Measurements from ENCODE around the gene KCNQ5. TPM values are rescaled to one million over a fixed set of nuclear protein-coding genes. Genes with fewer than 3 reads are reported as not detected.
"Not testable (repeated sequence)": the region's sequence is repeated elsewhere in the genome, so short reads cannot be mapped to it uniquely, and the experiment has no call there.

The KCNQ5 gene
- total and polyA plus RNA-seq, 2 donors: 1.0 to 1.7 TPM

DNA sequence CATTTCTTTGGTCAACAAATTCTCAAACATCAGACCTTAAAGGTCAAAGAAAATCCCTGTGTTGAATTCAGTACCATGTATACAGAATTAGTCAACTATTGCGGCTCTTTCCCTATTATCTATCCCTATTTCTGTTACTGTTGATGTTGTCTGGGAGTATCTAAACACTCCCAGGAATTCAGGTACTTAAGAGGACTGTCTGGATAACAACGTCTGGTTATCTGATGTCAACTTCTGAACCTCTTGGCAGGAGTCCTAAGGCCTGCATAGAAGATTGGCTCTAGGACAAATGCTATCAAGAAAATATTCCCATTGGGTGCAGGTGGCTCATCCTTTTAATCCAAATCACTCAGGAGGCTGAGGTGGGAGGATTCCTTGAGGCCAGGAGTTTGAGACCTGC is 347.8 kb downstream of the KCNQ5 start:
- H3K36me3 ChIP-seq (ENCODE audit: control insufficient read depth in 2 of 2, insufficient read depth in 2 of 2, low read length in 1 of 2): no peaks in the 10 kb centered on the region
- no peaks in the 10 kb centered on the region for H3K9me3 ChIP-seq (ENCODE audit: control insufficient read depth in 2 of 2, insufficient read depth in 1 of 2, low read length in 1 of 2)
- H3K27me3 ChIP-seq (ENCODE audit: control insufficient read depth in 2 of 2, insufficient read depth in 1 of 2, low read length in 1 of 2): no peaks in the 10 kb centered on the region
- DNase-seq (ENCODE audit: low read depth in 6 of 9, low spot score in 9 of 9): no peak
- H3K4me3 ChIP-seq (ENCODE audit: low read length in 2 of 2): no peak overlapping the region
- 95% methylated on average over 2 of the region's 2 CpGs for WGBS
- H3K27ac ChIP-seq (ENCODE audit: low read depth in 1 of 2, low read length in 1 of 2): no peak overlapping the region
- H3K4me1 ChIP-seq (ENCODE audit: control insufficient read depth in 2 of 2, insufficient read depth in 2 of 2, low read length in 2 of 2): no peaks in the 10 kb centered on the region

DNA sequence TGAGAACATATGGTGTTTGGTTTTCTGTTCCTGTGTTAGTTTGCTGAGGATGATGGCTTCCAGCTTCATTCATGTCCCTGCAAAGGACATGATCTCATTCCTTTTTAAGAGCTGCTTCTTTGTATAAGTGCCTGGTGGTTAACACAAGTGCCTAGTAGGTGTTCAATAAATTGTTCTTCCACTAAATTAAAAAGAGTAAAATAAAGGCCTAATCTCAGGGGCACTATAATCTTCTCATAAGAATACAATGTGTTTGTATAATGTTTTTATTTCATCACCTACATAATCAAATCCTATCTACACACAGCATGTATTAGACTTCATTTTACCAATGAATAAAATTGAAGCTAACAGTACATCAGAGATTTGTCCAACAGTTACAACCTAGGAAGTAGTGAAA is 350.7 kb downstream of the KCNQ5 start:
- no peak for DNase-seq (ENCODE audit: low read depth in 6 of 9, low spot score in 9 of 9)
- Histone ChIP-seq H3K36me3 (ENCODE audit: control insufficient read depth in 2 of 2, insufficient read depth in 2 of 2, low read length in 1 of 2) (no peaks in the 10 kb centered on the region), H3K4me3 (ENCODE audit: low read length in 2 of 2) (no peak overlapping the region), H3K27ac (ENCODE audit: low read depth in 1 of 2, low read length in 1 of 2) (no peak overlapping the region), H3K4me1 (ENCODE audit: control insufficient read depth in 2 of 2, insufficient read depth in 2 of 2, low read length in 2 of 2) (no peaks in the 10 kb centered on the region), H3K9me3 (ENCODE audit: control insufficient read depth in 2 of 2, insufficient read depth in 1 of 2, low read length in 1 of 2) (no peaks in the 10 kb centered on the region), H3K27me3 (ENCODE audit: control insufficient read depth in 2 of 2, insufficient read depth in 1 of 2, low read length in 1 of 2) (no peaks in the 10 kb centered on the region)

DNA sequence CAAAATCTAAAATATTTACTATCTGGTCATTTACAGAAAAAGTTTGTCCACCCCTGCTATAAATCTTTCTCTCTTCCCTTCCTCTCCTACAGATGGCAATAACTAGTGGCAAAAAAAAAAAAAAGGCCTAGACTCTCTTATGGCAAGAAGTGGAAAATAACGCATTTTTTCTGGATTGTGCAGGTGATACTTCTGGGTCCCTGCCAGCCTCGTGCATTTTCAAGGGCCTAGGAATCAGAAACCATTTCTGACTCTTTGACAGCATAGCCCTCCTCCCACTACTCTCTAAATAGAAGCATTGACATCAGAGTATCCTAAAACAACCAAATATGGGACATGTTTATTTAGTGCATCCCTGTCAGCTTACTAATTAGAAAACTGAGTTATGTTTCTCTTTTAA is 352.4 kb downstream of the KCNQ5 start:
- 91% methylated on average over 2 of the region's 2 CpGs for WGBS
- H3K27ac ChIP-seq (ENCODE audit: low read depth in 1 of 2, low read length in 1 of 2): no peak overlapping the region
- H3K36me3 ChIP-seq (ENCODE audit: control insufficient read depth in 2 of 2, insufficient read depth in 2 of 2, low read length in 1 of 2): no peaks in the 10 kb centered on the region
- H3K4me3 ChIP-seq (ENCODE audit: low read length in 2 of 2): no peak overlapping the region
- no peak for DNase-seq (ENCODE audit: low read depth in 6 of 9, low spot score in 9 of 9)
- no peaks in the 10 kb centered on the region for H3K4me1 ChIP-seq (ENCODE audit: control insufficient read depth in 2 of 2, insufficient read depth in 2 of 2, low read length in 2 of 2)
- no peaks in the 10 kb centered on the region for H3K27me3 ChIP-seq (ENCODE audit: control insufficient read depth in 2 of 2, insufficient read depth in 1 of 2, low read length in 1 of 2)
- H3K9me3 ChIP-seq (ENCODE audit: control insufficient read depth in 2 of 2, insufficient read depth in 1 of 2, low read length in 1 of 2): no peaks in the 10 kb centered on the region

DNA sequence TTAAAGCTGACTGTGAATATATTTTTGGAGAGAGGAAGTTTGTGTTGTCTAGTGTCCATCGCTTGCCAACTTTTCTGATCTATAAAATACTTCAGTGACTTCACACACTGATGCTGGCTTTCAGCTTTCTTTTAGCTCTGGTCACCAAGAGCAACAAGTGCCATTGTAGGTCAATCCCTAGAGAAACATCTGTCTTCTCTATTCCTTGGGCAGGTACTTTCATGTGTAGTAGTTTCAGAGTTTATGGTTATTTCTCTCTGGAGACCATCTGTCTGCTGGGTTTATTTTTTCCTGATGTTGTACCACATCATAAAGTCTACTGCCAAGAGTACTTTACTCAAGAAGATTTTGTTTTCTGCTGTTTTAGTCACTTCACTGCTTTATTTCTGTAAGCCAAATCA is 353.5 kb downstream of the KCNQ5 start:
- H3K27me3 ChIP-seq (ENCODE audit: control insufficient read depth in 2 of 2, insufficient read depth in 1 of 2, low read length in 1 of 2): no peaks in the 10 kb centered on the region
- no peaks in the 10 kb centered on the region for H3K4me1 ChIP-seq (ENCODE audit: control insufficient read depth in 2 of 2, insufficient read depth in 2 of 2, low read length in 2 of 2)
- WGBS: 95% methylated on average over 1 of the region's 1 CpG
- DNase-seq (ENCODE audit: low read depth in 6 of 9, low spot score in 9 of 9): no peak
- H3K27ac ChIP-seq (ENCODE audit: low read depth in 1 of 2, low read length in 1 of 2): no peak overlapping the region
- H3K36me3 ChIP-seq (ENCODE audit: control insufficient read depth in 2 of 2, insufficient read depth in 2 of 2, low read length in 1 of 2): no peaks in the 10 kb centered on the region
- no peak overlapping the region for H3K4me3 ChIP-seq (ENCODE audit: low read length in 2 of 2)
- H3K9me3 ChIP-seq (ENCODE audit: control insufficient read depth in 2 of 2, insufficient read depth in 1 of 2, low read length in 1 of 2): no peaks in the 10 kb centered on the region

DNA sequence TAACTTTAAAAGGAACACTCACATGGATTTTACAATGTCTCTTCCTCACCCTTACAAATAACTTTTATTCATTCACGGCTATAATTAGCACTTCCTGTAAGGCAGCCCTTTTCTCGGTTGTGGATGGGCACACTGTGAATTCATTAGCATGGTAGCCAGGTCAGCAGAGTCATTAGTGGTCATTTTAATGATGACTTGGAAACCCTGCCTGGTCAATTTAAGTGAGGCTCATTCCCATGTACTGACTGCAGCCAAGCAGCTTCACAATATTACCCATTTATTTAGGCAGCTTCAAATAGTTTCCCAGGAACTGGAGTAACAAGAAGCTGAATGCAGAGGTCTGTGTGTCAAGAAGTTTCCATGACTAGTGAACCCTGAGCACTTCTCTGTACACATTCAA is 354.6 kb downstream of the KCNQ5 start:
- no peaks in the 10 kb centered on the region for H3K9me3 ChIP-seq (ENCODE audit: control insufficient read depth in 2 of 2, insufficient read depth in 1 of 2, low read length in 1 of 2)
- H3K27me3 ChIP-seq (ENCODE audit: control insufficient read depth in 2 of 2, insufficient read depth in 1 of 2, low read length in 1 of 2): no peaks in the 10 kb centered on the region
- H3K27ac ChIP-seq (ENCODE audit: low read depth in 1 of 2, low read length in 1 of 2): no peak overlapping the region
- H3K4me3 ChIP-seq (ENCODE audit: low read length in 2 of 2): no peak overlapping the region
- 84% methylated on average over 2 of the region's 2 CpGs for WGBS
- DNase-seq (ENCODE audit: low read depth in 6 of 9, low spot score in 9 of 9): no peak
- no peaks in the 10 kb centered on the region for H3K36me3 ChIP-seq (ENCODE audit: control insufficient read depth in 2 of 2, insufficient read depth in 2 of 2, low read length in 1 of 2)
- no peaks in the 10 kb centered on the region for H3K4me1 ChIP-seq (ENCODE audit: control insufficient read depth in 2 of 2, insufficient read depth in 2 of 2, low read length in 2 of 2)

DNA sequence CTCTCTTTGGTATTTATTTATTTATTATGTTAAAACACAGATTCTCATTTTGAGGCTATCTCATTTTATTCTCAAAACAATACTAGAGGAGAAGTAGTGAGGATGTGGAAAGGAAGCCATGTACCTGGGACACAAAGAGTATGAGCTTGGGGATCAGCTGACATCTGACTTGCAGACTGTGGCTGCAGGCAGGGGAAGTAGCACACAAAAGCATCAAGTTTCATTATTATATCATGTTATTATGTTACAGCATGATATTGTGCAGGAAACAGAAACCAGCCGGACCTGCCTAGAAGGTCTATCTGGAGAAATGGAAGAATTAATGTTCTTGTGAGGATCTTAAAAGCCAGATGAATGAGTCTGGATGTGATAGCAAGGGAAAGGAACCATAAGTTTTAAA is 355.2 kb downstream of the KCNQ5 start:
- peak in 1 of 9 donors; percentile 6 for DNase-seq (ENCODE audit: low read depth in 6 of 9, low spot score in 9 of 9)
- no peaks in the 10 kb centered on the region for H3K9me3 ChIP-seq (ENCODE audit: control insufficient read depth in 2 of 2, insufficient read depth in 1 of 2, low read length in 1 of 2)
- 74% methylated on average over 1 of the region's 1 CpG for WGBS

DNA sequence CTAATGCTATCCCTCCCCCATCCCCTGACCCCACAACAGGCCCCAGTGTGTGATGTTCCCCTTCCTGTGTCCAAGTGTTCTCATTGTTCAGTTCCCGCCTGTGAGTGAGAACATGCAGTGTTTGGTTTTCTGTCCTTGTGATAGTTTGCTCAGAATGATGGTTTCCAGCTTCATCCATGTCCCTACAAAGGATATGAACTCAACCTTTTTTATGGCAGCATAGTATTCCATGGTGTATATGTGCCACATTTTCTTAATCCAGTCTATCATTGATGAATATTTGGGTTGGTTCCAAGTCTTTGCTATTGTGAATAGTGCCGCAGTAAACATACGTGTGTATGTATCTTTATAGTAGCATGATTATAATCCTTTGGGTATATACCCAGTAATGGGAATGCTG is 356.9 kb downstream of the KCNQ5 start:
- H3K9me3 ChIP-seq (ENCODE audit: control insufficient read depth in 2 of 2, insufficient read depth in 1 of 2, low read length in 1 of 2); H3K27me3 ChIP-seq (ENCODE audit: control insufficient read depth in 2 of 2, insufficient read depth in 1 of 2, low read length in 1 of 2); H3K4me3 ChIP-seq (ENCODE audit: low read length in 2 of 2); DNase-seq (ENCODE audit: low read depth in 6 of 9, low spot score in 9 of 9); H3K27ac ChIP-seq (ENCODE audit: low read depth in 1 of 2, low read length in 1 of 2); H3K36me3 ChIP-seq (ENCODE audit: control insufficient read depth in 2 of 2, insufficient read depth in 2 of 2, low read length in 1 of 2); H3K4me1 ChIP-seq (ENCODE audit: control insufficient read depth in 2 of 2, insufficient read depth in 2 of 2, low read length in 2 of 2): not testable (repeated sequence)
- 98% methylated on average over 3 of the region's 3 CpGs for WGBS

More for the DNA sequence above, 355.2 kb downstream of the KCNQ5 start:
- Histone ChIP-seq H3K4me1 (ENCODE audit: control insufficient read depth in 2 of 2, insufficient read depth in 2 of 2, low read length in 2 of 2) (no peaks in the 10 kb centered on the region), H3K4me3 (ENCODE audit: low read length in 2 of 2) (no peak overlapping the region), H3K36me3 (ENCODE audit: control insufficient read depth in 2 of 2, insufficient read depth in 2 of 2, low read length in 1 of 2) (no peaks in the 10 kb centered on the region), H3K27me3 (ENCODE audit: control insufficient read depth in 2 of 2, insufficient read depth in 1 of 2, low read length in 1 of 2) (no peaks in the 10 kb centered on the region), H3K27ac (ENCODE audit: low read depth in 1 of 2, low read length in 1 of 2) (no peak overlapping the region)

DNA sequence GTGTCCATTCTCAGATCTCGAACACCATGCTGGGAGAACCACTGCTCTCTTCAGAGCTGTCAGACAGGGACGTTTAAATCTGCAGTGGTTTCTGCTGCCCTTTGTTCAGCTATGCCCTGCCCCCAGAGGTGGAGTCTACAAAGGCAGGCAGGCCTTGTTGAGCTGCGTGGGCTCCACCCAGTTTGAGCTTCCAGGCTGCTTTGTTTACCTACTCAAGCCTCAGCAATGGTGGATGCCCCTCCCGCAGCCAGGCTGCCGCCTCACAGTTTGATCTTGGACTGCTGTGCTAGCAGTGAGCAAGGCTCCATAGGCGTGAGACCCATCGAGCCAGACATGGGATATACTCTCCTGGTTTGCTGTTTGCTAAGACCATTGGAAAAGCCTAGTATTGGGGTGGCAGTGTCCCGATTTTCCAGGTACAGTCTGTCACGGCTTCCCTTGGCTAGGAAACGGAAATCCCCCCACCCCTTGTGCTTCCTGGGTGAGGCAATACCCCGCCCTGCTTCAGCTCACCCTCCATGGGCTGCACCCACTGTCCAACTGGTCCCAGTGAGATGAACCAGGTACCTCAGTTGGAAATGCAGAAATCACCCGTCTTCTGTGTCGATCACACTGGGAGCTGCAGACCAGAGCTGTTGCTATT is 362.4 kb downstream of the KCNQ5 start:
- not testable (repeated sequence) for H3K36me3 ChIP-seq (ENCODE audit: control insufficient read depth in 2 of 2, insufficient read depth in 2 of 2, low read length in 1 of 2); H3K27me3 ChIP-seq (ENCODE audit: control insufficient read depth in 2 of 2, insufficient read depth in 1 of 2, low read length in 1 of 2); H3K4me3 ChIP-seq (ENCODE audit: low read length in 2 of 2); H3K27ac ChIP-seq (ENCODE audit: low read depth in 1 of 2, low read length in 1 of 2); DNase-seq (ENCODE audit: low read depth in 6 of 9, low spot score in 9 of 9); H3K4me1 ChIP-seq (ENCODE audit: control insufficient read depth in 2 of 2, insufficient read depth in 2 of 2, low read length in 2 of 2)
- peaks cover 0 to 15% of the 10 kb centered on the region in 2 donors for H3K9me3 ChIP-seq (ENCODE audit: control insufficient read depth in 2 of 2, insufficient read depth in 1 of 2, low read length in 1 of 2)
- 95% methylated on average over 13 of the region's 13 CpGs for WGBS

DNA sequence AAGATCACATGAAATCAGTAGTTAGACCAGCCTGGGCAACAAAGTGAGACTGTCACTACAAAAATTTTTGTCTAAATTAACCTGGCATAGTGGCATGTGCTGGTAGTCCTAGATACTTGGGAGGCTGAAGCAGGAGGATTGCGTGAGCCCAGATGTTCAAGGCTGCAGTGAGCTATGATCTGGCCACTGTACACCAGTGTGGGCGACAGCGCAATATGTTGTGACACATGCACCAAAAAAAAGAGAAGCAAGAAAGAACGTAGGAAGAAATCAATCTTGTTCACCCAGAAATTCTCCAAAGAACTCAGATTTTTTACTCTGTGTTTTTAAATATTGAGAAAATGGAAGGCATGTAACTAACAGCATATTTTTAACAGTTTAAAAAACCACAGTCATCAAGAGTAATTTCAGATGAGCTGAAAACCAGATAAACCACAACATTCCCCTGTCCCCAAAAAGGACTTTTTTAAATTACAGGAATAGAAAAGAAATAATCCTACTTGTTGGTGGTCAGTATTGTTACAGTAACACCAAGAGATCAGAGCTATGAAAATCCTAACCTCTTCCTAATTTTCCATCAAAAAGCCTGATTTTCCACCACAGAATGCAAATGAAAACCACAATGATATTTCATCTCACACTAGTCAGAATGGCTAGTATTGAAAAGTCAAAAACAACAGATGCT is 363.3 kb downstream of the KCNQ5 start:
- H3K9me3 ChIP-seq (ENCODE audit: control insufficient read depth in 2 of 2, insufficient read depth in 1 of 2, low read length in 1 of 2): peaks cover 0 to 15% of the 10 kb centered on the region in 2 donors
- 93% methylated on average over 4 of the region's 4 CpGs for WGBS
- no peak overlapping the region for H3K27ac ChIP-seq (ENCODE audit: low read depth in 1 of 2, low read length in 1 of 2)
- no peaks in the 10 kb centered on the region for H3K4me1 ChIP-seq (ENCODE audit: control insufficient read depth in 2 of 2, insufficient read depth in 2 of 2, low read length in 2 of 2)
- DNase-seq (ENCODE audit: low read depth in 6 of 9, low spot score in 9 of 9): no peak
- no peak overlapping the region for H3K4me3 ChIP-seq (ENCODE audit: low read length in 2 of 2)
- H3K27me3 ChIP-seq (ENCODE audit: control insufficient read depth in 2 of 2, insufficient read depth in 1 of 2, low read length in 1 of 2): no peaks in the 10 kb centered on the region
- H3K36me3 ChIP-seq (ENCODE audit: control insufficient read depth in 2 of 2, insufficient read depth in 2 of 2, low read length in 1 of 2): no peaks in the 10 kb centered on the region

Data from thymus (tissue), 11 donors.